ENCODE results near the gene IL23A. TPM values are rescaled to one million over a fixed set of nuclear protein-coding genes. Genes with fewer than 3 reads are reported as not detected.

IL23A gene
- total RNA-seq, 4 donors from 2014 or later, result not detected

GRCh38 chr12:56377310-56377988 lies 38.8 kb downstream of the IL23A start:
- Histone ChIP-seq H3K9me3 (no peaks in the 10 kb centered on the region), H3K36me3 (no peaks in the 10 kb centered on the region), H3K27ac (no peak overlapping the region), H3K27me3 (no peaks in the 10 kb centered on the region), H3K4me3 (no peak overlapping the region), H3K4me1 (no peaks in the 10 kb centered on the region)
- WGBS, 2 donors (ENCODE audit: low coverage in 1 of 2), result 55 to 58% methylated on average over 2 to 4 of the region's 4 CpGs
- no peak for ATAC-seq
- TF ChIP-seq POLR2AphosphoS5 (IDR thresholded peaks at IDR 0.05) (no peak), CTCF (IDR thresholded peaks at IDR 0.05) (no peak), POLR2A (IDR thresholded peaks at IDR 0.05) (no peak), EP300 (IDR thresholded peaks at IDR 0.05) (no peak)

DNA sequence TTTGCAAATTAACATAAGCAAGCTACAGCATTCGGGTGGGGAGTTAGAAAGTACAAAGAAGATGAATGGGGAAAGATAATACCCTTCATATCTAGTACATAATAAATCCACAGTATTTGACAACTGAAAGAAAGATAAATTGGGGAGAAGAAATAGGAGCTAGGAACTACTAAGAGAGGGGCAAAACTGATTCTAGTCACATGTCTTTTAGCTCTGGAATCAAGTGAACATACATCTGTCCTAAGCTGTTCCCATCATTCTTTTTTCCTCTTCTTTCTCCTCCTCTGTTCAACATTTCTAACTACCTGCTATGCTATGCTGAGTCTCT lies 39.3 kb downstream of the IL23A start:
- no peak for ATAC-seq
- Histone ChIP-seq H3K4me3 (no peak overlapping the region), H3K27ac (no peak overlapping the region), H3K27me3 (no peaks in the 10 kb centered on the region), H3K36me3 (no peaks in the 10 kb centered on the region), H3K9me3 (no peaks in the 10 kb centered on the region), H3K4me1 (no peaks in the 10 kb centered on the region)
- TF ChIP-seq CTCF (IDR thresholded peaks at IDR 0.05) (no peak), POLR2A (IDR thresholded peaks at IDR 0.05) (no peak), EP300 (IDR thresholded peaks at IDR 0.05) (no peak), POLR2AphosphoS5 (IDR thresholded peaks at IDR 0.05) (no peak)
- 38% methylated on average over 1 of the region's 1 CpG; no CpG with 5 or more reads in 1 of the 2 donors for WGBS, 2 donors (ENCODE audit: low coverage in 1 of 2)

DNA sequence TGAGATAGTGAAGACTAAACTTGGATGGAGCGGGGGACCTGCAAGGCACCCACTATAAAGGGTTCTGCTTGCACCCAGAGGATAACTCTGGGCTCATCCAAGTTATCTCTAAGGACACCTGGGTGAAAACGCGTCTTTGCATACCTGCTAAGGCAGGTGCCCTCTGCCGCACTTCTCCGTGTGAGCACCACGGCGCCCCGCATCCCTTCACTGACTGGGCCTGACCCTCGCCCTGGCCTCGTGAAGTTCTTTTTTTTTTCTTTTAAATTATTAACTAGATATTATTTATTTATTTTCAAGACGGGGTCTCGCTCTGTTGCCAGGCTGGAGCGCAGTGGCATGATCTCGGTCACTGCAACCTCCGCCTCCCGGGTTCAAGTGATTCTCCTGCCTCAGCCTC lies 43.9 kb downstream of the IL23A start:
- ATAC-seq, result no peak
- no peaks in the 10 kb centered on the region for H3K27me3 ChIP-seq
- H3K27ac ChIP-seq, result no peak overlapping the region
- 86 to 100% methylated on average over 1 to 14 of the region's 16 CpGs for WGBS, 2 donors (ENCODE audit: low coverage in 1 of 2)
- TF ChIP-seq POLR2AphosphoS5 (IDR thresholded peaks at IDR 0.05) (no peak), CTCF (IDR thresholded peaks at IDR 0.05) (no peak), POLR2A (IDR thresholded peaks at IDR 0.05) (no peak), EP300 (IDR thresholded peaks at IDR 0.05) (no peak)
- no peaks in the 10 kb centered on the region for H3K9me3 ChIP-seq
- no peaks in the 10 kb centered on the region for H3K4me1 ChIP-seq
- H3K4me3 ChIP-seq, result no peak overlapping the region
- no peaks in the 10 kb centered on the region for H3K36me3 ChIP-seq

DNA sequence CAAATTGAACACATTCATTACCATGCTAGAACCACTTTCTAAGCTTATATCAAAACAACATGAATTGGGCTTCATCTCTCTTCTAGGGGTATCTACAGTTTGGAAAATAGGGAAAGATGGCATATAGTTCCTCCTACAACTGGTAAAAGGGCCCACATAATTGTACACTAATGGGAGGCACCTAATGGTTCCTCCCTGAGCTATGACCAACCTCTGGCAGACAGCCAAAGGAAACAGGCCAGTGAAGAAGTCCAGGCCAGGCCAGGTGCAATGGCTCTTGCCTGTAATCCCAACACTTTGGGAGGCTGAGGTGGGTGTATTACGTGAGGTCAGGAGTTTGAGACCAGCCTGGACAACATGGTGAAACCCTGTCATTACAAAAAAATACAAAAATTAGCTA lies 47.2 kb downstream of the IL23A start:
- Histone ChIP-seq H3K4me1 (no peaks in the 10 kb centered on the region), H3K27me3 (no peaks in the 10 kb centered on the region), H3K36me3 (no peaks in the 10 kb centered on the region), H3K27ac (no peak overlapping the region), H3K9me3 (no peaks in the 10 kb centered on the region), H3K4me3 (no peak overlapping the region)
- WGBS, 2 donors (ENCODE audit: low coverage in 1 of 2), result 100% methylated on average over 1 of the region's 1 CpG
- no peak for ATAC-seq
- TF ChIP-seq POLR2AphosphoS5 (IDR thresholded peaks at IDR 0.05) (no peak), POLR2A (IDR thresholded peaks at IDR 0.05) (no peak), EP300 (IDR thresholded peaks at IDR 0.05) (no peak), CTCF (IDR thresholded peaks at IDR 0.05) (no peak)

GRCh38 chr12:56387152-56387736 lies 48.6 kb downstream of the IL23A start:
- 27 to 43% methylated on average over 6 to 7 of the region's 7 CpGs for WGBS, 2 donors (ENCODE audit: low coverage in 1 of 2)
- no peaks in the 10 kb centered on the region for H3K4me1 ChIP-seq
- no peaks in the 10 kb centered on the region for H3K36me3 ChIP-seq
- no peak overlapping the region for H3K4me3 ChIP-seq
- TF ChIP-seq CTCF (IDR thresholded peaks at IDR 0.05), result no peak
- TF ChIP-seq POLR2AphosphoS5 (IDR thresholded peaks at IDR 0.05), result no peak
- no peak for TF ChIP-seq EP300 (IDR thresholded peaks at IDR 0.05)
- TF ChIP-seq POLR2A (IDR thresholded peaks at IDR 0.05), result no peak
- no peaks in the 10 kb centered on the region for H3K9me3 ChIP-seq
- H3K27me3 ChIP-seq, result no peaks in the 10 kb centered on the region
- H3K27ac ChIP-seq, result no peak overlapping the region
- ATAC-seq, result no peak

Measured in gastroesophageal sphincter (tissue), 4 donors.